HG02852 (cell line): ENCODE results near the gene TMCC2.

Experiments used
- ATAC-seq: cut with Tn5 transposase; IDR thresholded peaks from one replicate; pipeline ENCODE4 v1.9.1; 2021; ENCODE audit warnings: mild to moderate bottlenecking, moderate library complexity; ENCODE audit not compliant: unreplicated experiment

TMCC2 gene

GRCh38 chr1:205298191-205298994, 70.6 kb downstream of the TMCC2 start:
- ATAC-seq, result no peak

- ATAC-seq, result no peak
These were observed 72.4 kb downstream of the TMCC2 start for GRCh38 chr1:205300149-205300548.

GRCh38 chr1:205301205-205301821, 73.6 kb downstream of the TMCC2 start:
- no peak for ATAC-seq

- ATAC-seq, result no peak
These were observed 74.3 kb downstream of the TMCC2 start for GRCh38 chr1:205301842-205302588.

- ATAC-seq, result no peak
These were observed 75.6 kb downstream of the TMCC2 start for GRCh38 chr1:205303247-205303888.

- no peak for ATAC-seq
These were observed 76.4 kb downstream of the TMCC2 start for GRCh38 chr1:205304046-205304694.

- ATAC-seq, result no peak
These were observed 76.9 kb downstream of the TMCC2 start for GRCh38 chr1:205304695-205305070.

GRCh38 chr1:205306929-205307566, 79.3 kb downstream of the TMCC2 start:
- ATAC-seq, result no peak

- no peak for ATAC-seq
These were observed 82.0 kb downstream of the TMCC2 start for GRCh38 chr1:205309741-205310140.

GRCh38 chr1:205310976-205311704, 83.4 kb downstream of the TMCC2 start:
- ATAC-seq, result peak; percentile 48

GRCh38 chr1:205312866-205313562, 85.3 kb downstream of the TMCC2 start:
- no peak for ATAC-seq

GRCh38 chr1:205313563-205314308, 86.0 kb downstream of the TMCC2 start:
- ATAC-seq, result peak; percentile 58

GRCh38 chr1:205315008-205315618, 87.4 kb downstream of the TMCC2 start:
- no peak for ATAC-seq

- no peak for ATAC-seq
These were observed 88.4 kb downstream of the TMCC2 start for GRCh38 chr1:205316161-205316566.

GRCh38 chr1:205317311-205317917, 89.7 kb downstream of the TMCC2 start:
- no peak for ATAC-seq

GRCh38 chr1:205318231-205318991, 90.7 kb downstream of the TMCC2 start:
- ATAC-seq, result no peak
